HG03135 (cell line): Measurements from ENCODE around the gene SCAMP5.

Experiments
- ATAC-seq: cut with Tn5 transposase; IDR thresholded peaks from one replicate; pipeline ENCODE4 v1.9.1; 2021; ENCODE audit warnings: mild to moderate bottlenecking, moderate library complexity; ENCODE audit not compliant: unreplicated experiment

SCAMP5 gene

DNA sequence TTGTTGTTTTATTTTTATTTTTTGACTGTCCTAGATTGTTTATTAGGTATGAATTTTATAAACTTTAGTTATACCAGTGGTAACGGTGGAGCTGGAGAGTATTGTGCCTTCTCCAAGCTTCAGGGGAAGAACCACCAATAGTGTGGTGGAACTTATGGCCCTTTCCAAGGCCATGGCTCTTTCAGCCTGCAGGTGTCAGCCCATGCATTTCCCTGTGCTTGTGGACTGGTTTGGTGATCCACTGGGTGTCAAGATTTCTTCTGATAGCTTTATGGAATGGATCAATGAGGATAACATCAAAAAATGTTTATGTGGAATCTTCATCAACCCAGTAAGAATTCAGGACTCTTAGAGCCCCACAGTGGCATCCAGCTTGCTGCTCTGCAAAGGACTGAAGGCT lies 19.2 kb upstream of the SCAMP5 start:
- ATAC-seq, result no peak

DNA sequence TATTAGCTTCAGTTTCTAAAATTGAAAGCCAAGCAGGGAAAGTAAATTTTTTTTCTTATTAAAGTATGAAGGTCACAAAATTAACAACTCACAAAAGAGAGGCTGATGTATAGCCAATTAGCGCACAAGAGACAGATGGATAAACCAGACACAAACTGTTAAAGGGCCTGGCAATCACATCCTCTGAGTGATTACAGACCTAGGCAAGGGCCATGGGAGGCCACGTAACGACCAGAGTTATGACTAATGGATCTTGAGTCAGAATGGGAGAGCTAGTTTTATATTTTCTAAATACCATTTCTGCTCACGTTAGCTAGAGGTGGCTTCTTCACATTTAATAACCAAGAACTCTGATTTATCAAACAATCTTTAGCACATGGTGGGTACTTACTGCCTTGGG lies 17.8 kb upstream of the SCAMP5 start:
- ATAC-seq, result no peak

DNA sequence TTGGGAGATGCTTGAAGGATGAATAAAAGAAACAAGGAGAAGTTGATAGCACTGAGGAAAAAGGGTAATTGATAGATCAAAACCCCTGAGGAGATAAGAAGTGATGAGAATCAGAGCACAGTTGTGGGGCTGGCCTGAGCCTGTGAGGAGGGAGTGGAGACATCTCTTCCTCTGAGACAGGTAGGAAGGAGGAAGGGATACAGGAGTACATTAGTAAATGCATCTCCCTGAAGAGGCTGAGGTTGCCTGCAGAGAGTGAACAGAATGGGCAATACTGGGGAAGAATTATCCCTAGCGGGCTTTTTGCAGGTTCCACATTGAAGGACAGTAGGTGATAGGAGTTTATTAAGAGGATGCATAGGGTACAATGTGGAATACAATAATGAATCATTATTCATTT lies 17.3 kb upstream of the SCAMP5 start:
- ATAC-seq, result no peak

DNA sequence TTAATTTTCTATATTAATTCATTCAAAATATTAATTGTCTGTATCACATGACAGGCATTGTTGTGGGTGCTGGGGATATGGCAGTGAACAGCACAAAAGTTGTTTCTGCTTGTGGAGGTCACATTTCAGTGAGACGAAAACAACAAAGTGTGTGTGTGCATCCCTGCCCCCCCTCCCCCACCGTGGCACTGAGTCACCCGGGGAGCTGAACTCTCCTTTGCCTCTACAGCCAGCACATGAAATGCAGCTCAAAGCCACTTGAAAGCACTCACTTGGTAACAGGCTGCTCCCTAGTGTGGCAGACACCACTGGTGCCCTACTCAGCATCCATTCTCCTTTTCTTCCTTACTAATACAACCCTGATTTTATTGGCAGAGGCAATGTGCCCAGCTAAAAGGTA lies 16.9 kb upstream of the SCAMP5 start:
- no peak for ATAC-seq

DNA sequence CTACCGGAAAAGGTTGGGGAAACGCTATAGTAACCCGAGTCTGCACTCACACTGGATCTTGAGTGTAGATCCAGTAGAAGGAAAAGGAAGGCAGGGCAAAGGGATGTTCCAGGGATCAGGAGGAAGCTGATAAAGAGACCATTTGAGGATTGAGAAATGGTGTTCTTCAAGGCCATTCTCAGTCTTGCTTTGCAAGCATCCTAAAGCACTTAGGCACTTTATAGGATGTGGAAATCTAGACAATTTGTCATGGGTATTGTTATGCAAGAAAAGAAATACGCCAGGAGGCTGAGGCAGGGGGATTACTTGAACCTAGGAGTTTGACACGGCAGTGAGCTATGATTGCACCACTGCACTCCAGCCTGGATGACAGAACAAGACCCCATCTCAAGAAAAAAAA lies 13.2 kb upstream of the SCAMP5 start:
- no peak for ATAC-seq

DNA sequence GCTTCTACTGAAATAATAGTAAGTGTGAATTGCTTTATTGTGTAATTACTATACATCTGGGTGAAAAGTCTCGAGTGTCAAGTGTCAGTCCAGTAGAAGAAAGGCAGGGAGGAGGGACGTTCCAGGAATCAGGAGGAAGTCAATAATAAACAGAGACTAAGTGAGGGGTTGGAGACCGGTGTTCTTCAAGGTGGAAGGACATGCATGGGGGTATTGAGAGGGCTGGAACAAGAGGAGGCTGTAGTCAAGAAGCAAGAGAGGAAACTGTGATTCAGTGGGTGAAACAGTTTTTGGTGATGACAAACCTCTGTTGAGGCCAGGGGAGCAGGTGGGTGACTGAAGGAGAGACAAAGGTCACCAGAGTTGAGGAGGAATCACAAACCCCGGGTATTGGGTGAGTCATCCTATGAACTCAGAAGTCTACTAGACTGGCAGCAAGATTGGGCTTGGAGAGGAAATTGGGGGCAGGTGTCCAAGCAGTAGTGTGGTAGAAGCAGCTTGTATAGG lies 11.6 kb upstream of the SCAMP5 start:
- ATAC-seq, result no peak

DNA sequence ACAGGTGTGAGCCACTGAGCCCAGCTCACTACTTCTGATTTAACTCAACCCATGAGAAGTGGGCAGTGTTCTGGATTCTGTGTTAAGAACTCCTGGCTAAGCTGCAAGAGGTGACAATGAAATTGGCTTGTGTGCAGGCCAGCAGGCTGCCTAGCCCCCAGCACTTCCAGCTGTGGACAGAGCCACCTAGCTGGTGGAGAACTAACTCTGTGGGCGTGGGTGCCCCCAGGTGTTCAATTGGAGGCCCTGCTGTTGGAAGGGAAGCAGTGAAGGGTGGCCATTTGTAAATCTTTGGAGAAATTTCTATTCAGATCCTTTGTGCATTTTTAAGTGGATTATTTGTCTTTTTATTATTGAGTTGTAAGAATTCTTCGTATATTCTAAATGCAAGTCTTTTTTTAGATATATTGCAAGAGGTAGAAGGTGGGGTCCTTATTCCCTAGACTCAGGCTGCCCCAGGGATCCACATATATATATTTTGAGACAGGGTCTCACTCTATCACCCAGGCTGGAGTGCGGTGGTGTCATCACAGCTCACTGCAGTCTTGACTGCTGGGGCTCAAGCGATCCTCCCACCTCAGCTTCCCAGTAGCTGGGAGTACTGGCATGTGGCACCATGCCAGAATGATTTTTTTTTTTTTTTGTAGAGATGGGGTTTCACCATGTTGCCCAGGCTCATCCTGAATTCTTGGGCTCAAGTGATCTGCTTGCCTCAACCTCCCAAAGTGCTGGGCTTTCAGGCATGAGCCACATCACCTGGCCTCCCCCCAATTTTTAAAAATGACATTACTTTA lies 7.2 kb upstream of the SCAMP5 start:
- ATAC-seq, result no peak

DNA sequence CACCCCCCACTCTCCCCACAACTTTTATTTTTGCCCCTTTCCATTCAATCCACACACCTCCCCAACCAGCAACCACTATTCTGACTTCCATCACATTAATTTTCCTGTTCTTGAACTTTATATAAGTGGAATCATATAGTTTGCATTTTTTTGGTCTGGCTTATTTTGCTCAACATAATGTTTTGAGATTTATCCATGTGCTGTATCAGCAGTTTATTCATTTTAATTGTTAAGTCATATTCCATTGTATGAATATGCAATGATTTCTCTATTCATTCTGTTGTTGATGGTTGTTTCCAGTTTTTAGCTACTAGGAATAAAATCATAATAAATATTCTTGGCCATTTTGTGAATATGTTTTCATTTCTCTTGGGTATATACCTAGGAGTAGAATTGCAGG lies 5.8 kb upstream of the SCAMP5 start:
- no peak for ATAC-seq

DNA sequence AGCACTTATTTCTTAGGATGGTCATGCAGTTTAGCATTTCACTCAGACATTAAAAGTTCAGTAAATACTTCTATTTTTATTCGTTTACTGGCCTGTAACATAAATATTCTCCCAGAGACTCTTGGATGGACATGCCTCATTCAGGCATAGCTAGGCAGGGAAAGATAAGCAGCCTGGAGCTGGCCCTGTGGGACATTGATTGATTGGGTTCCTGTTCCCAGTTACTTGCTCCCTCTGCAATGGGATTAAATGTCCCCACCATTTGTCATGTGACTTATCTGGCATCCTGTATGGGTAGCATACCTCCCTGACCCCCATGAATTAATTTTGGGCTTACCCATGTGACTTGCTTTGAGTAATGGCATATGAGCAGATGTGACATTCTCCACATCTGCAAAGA lies 2.7 kb upstream of the SCAMP5 start:
- no peak for ATAC-seq

DNA sequence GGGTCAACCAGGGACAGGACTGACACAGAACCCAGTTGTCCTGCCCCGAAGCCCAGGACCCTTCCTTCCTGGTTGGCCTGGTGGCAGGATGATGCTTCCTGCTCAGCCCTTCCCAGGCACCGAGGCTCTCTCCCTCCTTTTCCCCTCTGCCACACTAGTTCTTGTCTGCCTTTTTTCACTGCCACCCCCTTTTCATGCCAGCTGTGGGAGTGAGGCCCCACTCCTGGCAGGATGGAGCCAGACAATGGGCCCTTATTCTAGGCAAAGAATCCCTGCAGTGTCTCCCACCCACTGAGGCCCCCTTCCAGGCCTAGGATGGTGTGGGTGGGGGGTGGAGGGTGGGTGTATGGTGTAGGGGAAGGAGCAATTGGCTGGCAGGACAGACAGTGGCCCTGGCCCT lies 1.1 kb upstream of the SCAMP5 start:
- ATAC-seq, result no peak

DNA sequence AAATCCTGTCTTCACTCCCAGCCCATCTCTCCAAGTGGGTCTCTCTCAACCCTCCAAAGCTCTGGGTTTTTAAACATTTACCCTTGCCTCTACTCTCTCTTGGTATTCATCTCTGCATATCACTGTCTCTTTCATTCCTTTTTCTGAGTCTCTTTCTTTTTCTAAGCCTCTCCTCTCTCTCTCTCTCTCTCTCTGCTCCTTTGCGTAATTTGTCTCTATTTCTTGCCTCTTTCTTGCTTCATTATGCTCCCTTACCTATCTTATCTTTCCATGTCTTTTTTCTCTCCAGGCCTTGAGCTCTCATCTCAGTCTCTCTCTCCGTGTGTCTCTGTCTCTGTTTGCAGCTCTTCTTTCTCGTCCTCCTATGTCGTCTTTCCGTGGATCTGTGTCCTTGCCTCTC lies 678 bp upstream of the SCAMP5 start:
- no peak for ATAC-seq

DNA sequence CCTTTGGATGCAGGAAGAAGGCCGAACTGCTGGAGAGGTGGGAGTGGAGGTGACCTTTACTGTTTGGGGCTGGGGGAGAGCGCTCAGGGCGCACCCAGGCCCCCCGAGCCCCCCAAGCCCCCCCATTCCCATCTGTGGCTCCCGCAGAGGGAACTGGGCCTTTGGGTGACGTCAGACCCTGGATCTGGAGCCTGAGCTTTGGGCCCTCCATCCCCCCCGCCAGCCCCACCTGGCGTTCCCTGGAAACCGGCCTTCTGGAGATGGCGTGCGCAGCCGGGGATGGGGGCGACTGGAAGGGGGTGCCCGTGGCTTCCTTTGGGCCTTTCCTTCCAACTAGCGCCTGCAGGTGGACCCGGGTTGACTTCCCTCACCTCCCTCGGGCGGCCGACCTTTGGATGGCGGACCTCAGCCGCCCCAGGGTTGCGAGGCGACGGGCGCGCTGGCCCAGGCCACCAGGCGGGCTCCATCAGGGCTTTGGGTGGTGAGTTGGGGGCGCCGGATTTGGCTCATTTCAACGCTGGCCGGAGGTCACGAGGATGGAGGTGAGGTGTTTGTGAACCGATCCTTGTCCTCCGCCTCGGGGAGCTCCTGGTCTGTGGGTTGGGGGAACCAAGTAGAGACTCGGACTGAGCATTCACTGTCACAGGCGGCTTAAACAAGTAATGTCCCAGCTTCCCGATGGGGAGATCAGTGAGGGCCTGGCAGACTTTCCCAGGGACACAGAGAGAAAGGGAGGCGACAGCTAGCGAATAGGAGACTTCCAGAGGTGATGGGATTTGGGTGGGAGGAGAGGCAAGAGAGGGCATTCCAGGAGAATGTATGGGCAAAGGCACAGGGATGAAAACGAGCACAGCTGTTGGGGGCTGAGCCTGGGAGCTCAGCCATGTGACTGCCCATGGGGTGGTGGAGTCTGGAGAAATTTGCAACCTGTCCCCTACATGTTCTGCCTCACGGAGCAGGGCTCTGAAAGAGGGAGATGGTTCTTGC lies 709 bp downstream of the SCAMP5 start:
- no peak for ATAC-seq

DNA sequence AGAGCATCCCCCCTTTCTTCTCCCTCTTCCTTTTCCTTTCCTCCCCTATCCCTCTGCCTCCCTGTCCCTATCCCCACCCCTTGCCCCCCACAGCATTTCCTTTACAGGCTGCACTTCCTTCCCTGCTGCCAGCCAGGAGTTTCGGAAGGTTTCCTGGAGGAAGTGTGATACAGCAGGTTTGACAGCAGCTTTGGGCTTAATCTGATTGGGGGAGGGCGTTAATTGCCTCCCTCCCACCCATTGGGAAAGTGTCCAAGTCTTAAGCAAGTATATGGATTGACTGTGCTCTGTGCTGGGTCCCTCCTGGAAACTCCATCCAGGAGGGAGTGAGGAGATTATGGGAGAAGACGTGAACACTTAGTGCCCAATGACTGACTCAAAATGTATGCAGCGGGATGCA lies 1.8 kb downstream of the SCAMP5 start:
- ATAC-seq, result no peak

DNA sequence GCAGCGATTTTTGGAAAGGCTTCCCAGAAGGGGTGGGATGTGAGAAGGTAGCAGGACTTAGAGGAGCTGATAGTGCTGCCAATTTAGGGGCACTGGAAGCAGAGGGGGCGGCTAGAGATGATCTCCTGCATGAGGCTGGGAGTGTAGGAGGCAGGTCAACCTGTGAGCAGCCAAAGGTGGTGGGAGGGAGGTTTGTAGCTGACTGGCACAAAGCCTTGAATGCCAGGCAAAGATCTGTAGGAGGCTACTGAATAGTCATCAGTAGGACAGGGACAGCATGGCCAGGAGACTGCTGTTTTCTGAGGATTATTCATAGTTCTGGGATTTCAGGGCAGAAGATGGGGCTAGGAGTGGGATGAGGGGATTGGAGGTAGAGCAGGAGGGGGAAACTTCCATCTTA lies 2.2 kb downstream of the SCAMP5 start:
- ATAC-seq, result no peak

DNA sequence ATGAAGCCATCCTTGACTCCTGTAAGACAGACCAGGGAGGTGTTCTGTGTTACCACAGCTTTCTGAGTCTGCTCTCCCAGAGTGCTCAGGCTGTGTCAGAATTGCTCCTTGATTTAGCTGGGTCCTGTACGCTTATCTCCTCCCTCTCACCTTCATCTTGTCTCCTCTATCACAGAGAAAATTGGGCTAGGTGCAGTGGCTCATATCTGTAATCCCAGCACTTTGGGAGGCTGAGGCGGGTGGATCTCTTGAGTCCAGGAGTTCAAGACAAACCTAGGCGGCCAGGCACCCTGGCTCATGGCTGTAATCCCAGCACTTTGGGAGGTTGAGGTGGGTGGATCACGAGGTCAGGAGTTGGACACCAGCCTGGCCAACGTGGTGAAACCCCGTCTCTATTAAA lies 5.9 kb downstream of the SCAMP5 start:
- no peak for ATAC-seq

DNA sequence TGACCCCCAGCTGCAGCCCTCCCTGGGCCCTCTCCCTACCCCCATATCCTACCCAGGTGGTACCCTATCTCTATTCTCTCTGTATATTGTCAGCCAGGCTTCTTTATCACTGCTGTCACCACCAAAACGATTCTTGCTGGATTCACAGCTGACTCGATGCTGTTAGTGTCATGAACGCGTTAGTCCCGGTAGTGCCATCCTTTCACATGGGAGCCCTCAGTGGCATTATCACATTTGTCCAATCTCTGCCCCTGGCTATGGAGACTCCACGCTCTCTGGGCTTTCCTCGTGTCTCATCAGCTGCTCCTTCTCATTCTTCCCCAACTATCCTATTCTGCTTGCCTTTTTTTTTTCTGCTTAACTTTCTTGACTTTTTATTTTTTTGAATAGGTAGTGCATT lies 7.0 kb downstream of the SCAMP5 start:
- no peak for ATAC-seq

DNA sequence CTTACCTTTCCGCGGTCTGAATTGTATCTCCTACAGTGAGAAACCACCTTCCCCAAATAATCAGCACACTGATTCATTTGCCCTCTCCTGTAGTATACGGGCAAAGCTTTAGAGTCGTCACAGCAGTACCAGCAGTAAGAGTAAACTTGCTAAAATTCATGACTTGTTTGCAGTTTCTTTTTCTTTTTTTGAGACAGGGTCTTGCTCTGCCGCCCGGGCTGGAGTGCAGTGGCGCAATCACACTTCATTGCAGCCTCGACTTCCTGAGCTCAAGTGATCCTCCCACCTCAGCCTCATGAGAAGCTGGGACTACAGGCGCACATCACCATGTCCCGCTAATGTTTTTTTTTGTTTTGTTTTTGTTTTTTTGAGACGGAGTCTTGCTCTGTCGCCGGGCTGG lies 11.9 kb downstream of the SCAMP5 start:
- ATAC-seq, result no peak

DNA sequence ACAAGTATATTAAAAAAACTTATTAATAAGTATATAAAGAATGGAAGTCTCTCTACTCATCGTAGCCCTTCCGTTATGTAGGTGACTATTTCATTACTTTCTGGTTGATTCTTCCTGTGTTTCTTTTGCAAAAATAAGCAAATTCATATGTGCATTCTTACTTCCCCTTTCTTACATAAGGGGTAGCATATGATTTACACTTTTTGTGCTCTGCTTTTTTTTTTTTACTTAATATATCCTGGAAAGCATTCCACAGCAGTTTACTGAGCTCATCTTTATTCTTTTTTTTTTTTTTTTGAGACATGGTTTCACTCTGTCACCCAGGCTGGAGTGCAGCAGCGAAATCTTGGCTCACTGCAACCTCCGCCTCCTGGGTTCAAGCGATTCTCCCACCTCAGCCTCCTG lies 12.9 kb downstream of the SCAMP5 start:
- ATAC-seq, result peak; percentile 36

DNA sequence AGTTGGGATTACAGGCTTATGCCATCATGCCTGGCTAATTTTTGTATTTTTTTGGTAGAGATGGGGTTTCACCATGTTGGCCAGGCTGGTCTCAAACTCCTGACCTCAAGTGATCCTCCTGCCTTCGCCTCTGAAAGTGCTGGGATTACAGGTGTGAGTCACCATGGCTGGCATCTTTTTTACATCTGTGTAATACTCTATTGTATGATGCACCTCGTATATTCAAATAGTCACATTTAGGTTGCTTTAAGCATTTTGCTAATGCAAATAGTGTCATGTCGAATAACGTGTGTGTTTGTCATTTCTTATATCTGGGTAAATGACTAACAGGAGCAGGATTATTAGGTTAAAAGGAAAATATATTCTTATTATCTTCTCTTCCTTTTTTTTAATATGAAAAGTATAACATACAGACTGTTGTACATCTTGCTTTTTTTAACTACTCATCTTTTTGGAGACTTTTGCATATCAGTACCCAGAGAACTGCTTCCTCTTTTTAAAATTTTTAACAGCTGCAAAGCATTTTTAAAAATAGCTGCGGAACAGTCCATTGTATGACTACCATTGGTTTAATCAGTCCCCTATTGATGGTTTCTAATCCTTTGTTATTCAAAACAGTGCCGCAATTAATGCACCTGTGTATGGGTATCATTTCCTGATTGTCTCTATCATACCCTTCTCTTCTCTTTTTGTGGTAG lies 13.4 kb downstream of the SCAMP5 start:
- ATAC-seq, result peak; percentile 73

DNA sequence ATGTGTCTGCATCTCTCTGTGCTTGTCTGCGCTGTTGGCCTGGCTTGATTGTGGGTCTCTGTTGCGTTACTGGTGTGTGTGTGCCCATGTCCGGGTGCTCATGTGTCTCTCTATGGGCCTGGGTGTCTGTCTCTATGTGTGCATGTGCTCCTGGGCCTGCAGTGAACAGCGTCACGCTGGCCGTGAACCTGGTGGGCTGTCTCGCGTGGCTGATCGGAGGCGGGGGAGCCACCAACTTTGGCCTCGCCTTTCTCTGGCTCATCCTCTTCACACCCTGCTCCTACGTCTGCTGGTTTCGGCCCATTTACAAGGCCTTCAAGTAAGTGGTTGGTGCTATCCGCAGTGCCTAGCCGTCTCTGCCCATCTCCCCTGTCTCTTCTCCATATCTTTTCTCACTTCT lies 21.1 kb downstream of the SCAMP5 start:
- no peak for ATAC-seq

DNA sequence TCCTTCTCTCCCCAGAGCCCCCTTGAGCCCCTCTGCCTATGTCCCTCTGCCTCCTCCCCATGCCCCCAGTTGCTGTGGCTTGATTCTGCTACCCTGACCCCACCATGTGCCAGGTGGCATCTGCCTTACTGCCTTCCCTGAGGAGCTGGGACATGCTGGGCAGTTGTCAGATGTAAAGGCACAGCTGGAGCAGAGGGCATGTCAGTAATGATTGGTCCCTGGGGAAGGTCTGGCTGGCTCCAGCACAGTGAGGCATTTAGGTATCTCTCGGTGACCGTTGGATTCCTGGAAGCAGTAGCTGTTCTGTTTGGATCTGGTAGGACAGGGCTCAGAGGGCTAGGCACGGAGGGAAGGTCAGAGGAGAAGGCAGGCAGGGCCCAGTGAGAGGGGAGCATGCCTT lies 24.6 kb downstream of the SCAMP5 start:
- no peak for ATAC-seq
